HG02840 (cell line): Measurements from ENCODE around the gene CASK.
"Not testable (repeated sequence)": the region's sequence is repeated elsewhere in the genome, so short reads cannot be mapped to it uniquely, and the experiment has no call there.

Experiments used
- ATAC-seq: cut with Tn5 transposase; IDR thresholded peaks from one replicate; pipeline ENCODE4 v1.9.1; 2021; ENCODE audit warnings: mild to moderate bottlenecking, moderate library complexity, moderate number of reproducible peaks; ENCODE audit not compliant: unreplicated experiment, low FRiP score

Gene CASK

GRCh38 chrX:41664375-41664901, 258.9 kb downstream of the CASK start:
- ATAC-seq, result peak; percentile 67

GRCh38 chrX:41661366-41662095, 261.8 kb downstream of the CASK start:
- no peak for ATAC-seq

GRCh38 chrX:41655631-41656030, 267.7 kb downstream of the CASK start:
- ATAC-seq, result no peak

- no peak for ATAC-seq
Measured at GRCh38 chrX:41655101-41655500, 268.3 kb downstream of the CASK start.

- ATAC-seq, result no peak
Measured at GRCh38 chrX:41653125-41653524, 270.2 kb downstream of the CASK start.

GRCh38 chrX:41646201-41646600, 277.2 kb downstream of the CASK start:
- ATAC-seq, result not testable (repeated sequence)

GRCh38 chrX:41634284-41634683, 289.1 kb downstream of the CASK start:
- ATAC-seq, result no peak

- ATAC-seq, result no peak
Measured at GRCh38 chrX:41630091-41630490, 293.3 kb downstream of the CASK start.

GRCh38 chrX:41629539-41629938, 293.8 kb downstream of the CASK start:
- no peak for ATAC-seq

- no peak for ATAC-seq
Measured at GRCh38 chrX:41621222-41621723, 302.1 kb downstream of the CASK start.

- ATAC-seq, result no peak
Measured at GRCh38 chrX:41619221-41619620, 304.1 kb downstream of the CASK start.

- no peak for ATAC-seq
Measured at GRCh38 chrX:41616935-41617334, 306.4 kb downstream of the CASK start.

- no peak for ATAC-seq
Measured at GRCh38 chrX:41616255-41616654, 307.1 kb downstream of the CASK start.

- no peak for ATAC-seq
Measured at GRCh38 chrX:41608244-41608643, 315.1 kb downstream of the CASK start.

- ATAC-seq, result no peak
Measured at GRCh38 chrX:41607264-41607832, 316.0 kb downstream of the CASK start.

- ATAC-seq, result not testable (repeated sequence)
Measured at GRCh38 chrX:41606057-41606456, 317.3 kb downstream of the CASK start.

GRCh38 chrX:41604766-41605543, 318.4 kb downstream of the CASK start:
- no peak for ATAC-seq

GRCh38 chrX:41604177-41604576, 319.2 kb downstream of the CASK start:
- no peak for ATAC-seq

- no peak for ATAC-seq
Measured at GRCh38 chrX:41603596-41603995, 319.8 kb downstream of the CASK start.

GRCh38 chrX:41602816-41603345, 320.5 kb downstream of the CASK start:
- ATAC-seq, result no peak

GRCh38 chrX:41600291-41600690, 323.1 kb downstream of the CASK start:
- no peak for ATAC-seq
